CD4-positive, alpha-beta T cell treated with Interleukin-1 beta for 1 hour (primary cell): ENCODE results near the gene IGFBP7.
"Not testable (repeated sequence)": the region's sequence is repeated elsewhere in the genome, so short reads cannot be mapped to it uniquely, and the experiment has no call there.

ENCODE experiments used
- DNase-seq, 2 donors: peaks; one replicate each; pipeline ENCODE4 v3.0.0-alpha.2; 2020 to 2022

Gene IGFBP7

DNA sequence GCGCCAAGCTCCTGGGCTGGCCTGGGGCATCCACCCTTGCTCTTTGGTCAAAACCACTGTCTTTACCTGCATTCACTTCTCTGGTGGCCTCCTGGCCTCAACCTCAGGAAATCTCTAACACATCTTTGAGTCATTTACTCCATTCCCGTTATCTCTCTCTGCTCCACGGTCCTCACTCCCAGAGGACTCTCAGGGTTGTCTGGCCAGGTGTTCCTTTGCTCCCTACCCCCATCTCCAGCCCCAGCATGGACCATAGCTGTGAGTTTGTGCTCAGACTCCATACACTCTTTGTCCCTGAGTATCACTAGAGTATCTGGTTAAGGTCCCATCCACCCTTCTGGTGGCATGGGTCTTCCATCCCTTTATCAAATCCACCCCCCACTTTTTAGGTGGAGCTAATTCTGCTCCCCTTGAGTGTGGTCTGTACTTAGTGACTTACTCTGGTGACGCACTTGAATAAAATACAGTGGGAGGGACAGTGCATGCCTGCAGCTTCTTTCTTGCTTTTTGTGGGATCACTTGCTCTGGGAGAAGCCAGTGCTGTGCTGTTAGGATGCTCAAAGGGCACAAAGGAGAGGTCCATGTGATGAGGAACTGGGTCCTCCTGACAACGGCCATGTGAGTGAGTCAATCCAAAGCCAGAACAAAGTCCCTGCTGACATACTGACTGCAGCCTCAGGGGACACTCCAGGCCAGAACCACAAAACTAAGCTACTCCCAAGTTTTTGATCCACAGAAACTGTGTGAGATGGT is 44.3 kb downstream of the IGFBP7 start:
- no peak for DNase-seq

DNA sequence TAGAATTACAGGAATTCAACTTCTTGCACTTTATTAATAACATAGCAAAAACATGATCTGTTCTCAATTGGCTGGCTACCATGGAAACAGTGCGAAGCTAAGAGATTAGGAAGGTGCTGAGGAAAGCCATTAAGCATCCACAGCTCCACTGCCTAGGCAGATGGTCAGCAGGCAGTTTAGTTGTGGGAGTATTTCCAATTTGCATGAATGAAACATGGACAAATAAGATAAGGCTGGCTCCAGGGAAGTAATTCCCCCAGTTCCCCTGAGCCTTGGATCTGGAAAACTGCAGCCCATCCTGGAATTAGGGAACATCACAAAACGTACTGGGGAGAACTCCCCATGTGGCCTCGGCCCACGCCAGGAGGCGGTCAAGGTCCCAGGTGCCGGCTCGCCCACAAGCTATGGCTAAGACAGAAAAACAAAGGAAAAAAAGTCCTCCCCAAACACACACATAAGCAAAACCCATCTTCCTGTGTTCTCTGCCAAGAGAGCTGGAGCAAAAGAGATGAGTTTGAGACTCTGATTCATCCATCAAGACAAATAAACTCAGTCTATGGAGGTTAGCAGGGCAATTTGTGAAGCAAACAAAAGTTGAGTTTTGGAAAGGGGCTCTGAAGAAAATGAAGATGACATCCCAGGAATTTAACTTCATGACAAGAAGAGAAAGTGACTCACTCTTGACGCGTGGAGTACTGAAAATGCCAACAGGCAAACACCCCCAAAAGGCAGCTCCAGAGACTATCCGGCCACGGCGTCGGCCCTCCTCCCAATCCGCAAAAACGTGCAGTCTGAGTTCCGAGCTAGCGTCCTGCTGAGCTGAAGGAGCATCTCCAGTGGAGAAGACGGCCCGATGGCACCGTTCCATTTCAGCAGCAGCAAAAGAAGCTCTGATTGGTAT is 45.1 kb downstream of the IGFBP7 start:
- no peak for DNase-seq

DNA sequence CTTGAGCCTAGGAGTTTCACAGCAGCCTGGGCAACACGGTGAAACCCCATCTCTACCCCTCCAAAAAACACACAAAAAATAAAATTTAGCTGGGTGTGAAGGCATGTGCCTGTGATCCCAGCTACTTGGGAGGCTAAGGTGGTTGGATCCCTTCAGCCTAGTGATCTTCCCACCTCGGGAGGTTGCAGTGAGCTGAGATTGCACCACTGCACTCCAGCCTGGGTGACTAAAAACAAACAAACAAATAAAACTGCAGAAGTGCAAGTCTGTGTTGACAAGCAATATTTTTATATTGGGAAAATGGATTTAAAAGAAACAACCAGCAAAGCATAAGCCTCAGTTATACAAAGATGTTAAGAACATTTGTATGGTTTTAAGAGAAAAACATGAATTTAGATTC is 46.1 kb downstream of the IGFBP7 start:
- DNase-seq, result no peak

DNA sequence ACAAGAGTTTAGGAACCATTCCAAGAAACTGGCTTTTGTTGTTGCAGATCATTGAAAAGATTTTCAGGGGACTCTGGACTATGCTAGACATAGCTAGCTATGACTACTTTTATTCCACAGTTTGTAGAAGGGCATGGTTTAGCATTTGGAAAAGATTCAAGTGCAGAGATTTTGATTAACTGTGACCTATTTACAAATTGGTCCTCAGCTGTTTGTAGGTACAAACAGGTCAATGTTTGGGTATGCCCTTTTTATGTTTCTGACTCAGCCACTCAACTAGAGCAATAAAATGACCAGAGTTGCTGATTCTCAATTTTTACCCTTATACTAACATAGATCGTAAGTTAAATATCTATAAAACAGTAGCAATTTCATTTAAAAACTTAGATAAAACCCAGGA is 46.7 kb downstream of the IGFBP7 start:
- no peak for DNase-seq

DNA sequence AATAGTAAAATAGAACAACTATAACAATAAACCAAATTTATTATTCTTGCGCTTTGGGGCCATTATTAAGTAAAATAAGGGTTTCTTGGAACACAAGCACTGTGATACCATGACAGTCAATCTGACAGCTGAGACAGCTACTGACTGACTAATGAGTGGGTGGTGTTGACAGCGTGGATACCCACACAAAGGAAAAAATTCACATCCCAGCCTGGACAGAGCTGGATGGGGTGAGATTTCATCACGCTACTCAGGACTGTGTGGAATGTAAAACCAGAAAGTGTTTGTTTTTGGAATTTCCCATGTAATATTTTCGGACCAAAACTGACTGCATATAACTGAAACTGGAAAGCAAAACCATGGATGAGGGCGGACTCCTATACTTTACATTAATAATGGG is 48.8 kb downstream of the IGFBP7 start:
- no peak for DNase-seq

DNA sequence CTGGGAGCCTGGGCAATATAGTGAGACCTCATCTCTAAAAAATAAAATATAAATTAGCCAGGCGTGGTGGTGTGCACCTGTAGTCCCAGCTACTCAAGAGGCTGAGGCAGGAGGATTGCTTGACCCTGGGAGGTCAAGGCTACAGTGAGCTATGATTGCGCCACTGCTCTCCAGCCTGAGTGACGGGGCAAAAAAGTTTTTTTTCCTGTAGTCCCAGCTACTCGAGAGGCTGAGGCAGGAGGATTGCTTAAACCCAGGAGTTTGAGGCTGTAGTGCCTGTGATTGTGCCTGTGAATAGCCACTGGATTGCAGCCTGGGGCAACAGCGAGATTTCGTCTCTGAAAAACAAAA is 49.5 kb downstream of the IGFBP7 start:
- not testable (repeated sequence) for DNase-seq

DNA sequence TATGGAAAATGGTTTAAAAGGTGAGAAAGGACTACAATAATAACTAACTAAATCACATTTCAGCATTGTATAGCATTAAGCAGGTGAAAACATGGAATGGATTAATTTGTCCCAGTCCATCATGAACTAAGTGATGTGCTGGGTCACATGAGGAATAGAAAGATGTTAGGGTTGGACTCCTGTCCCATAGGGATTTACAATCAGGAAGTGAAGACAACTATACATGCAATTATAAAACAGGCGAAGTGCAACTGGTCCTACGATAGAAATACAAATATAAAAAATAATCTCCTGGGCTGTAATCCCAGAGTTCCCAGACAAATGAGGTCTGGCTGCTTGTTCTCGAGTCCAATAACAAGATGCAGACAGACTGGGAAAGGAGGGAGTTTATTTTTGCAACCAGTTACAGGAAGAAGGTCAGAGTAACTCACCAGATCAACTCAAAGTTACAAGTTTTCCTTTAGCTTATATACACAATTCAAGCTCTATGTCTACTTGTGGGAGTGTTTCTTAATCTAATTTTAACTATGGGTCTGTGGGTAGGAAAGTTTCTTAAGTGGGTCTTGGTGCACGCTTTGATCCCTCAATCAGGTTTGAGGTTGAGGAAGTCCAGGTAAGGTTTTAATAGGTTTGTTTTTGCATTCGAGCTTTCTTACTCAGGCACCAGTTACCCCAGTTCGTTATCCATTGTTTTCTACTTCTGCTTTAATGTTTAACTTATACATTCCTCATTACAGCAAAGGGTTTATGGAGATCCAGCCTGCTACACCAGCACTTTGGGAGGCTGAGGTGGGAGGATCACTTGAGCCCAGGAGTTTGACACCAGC is 50.1 kb downstream of the IGFBP7 start:
- DNase-seq, result no peak

DNA sequence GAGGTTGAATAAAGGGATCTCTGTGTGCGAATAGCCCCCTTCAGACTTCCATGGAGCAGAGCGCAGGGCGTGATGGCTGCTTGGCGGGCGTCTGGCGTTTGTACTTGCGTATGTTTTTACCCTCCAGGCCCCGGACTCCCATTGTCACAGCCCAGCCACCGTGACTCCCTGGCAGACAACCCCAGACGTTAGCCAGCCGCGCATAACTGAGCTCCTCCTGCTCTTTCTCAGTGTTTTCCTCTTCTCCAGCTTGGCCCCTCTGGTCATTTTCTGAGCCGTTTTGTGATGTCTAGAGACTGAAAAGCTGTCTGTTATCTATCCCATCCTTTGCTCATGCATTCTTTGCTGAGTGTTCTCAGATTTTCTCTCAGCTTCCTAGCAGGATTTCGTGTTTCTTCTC is 54.3 kb downstream of the IGFBP7 start:
- no peak for DNase-seq

DNA sequence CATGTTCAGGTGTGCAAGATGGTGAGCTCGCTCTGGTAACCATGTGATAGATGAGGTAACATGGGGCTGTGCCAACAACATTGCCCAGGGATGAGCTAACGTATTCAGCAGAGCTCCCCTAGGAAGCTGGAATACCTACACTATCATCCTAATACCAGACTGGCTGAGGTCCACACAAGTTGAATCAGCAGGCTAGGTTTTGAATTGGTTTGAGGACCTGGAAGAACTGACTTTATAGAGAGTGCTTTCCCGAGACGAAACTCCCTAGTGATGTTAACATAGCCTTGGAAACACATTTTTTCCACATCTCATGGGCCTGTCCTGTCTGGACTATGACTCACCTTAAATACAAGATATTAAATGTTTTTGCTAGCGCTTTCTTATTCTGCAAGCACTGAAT is 56.7 kb downstream of the IGFBP7 start:
- no peak for DNase-seq

DNA sequence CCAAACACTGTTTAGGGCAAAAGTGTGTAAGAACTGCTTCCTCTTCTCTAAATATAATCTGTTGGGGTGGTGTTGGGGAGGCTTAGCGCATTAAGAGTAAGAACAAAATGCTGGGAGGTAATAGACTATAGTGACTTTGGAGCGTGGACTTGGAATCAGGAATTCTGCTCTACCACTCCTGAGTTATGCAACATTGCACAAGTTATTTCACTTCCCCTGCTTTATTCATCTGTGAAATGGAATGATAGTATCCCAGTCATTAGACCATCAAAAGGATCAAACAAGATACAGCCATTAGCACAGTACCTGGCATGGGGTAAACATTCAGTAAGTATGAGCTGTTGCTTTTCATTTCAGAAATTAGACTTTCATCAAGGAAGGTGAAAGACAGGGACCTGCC is 58.7 kb downstream of the IGFBP7 start:
- no peak for DNase-seq

DNA sequence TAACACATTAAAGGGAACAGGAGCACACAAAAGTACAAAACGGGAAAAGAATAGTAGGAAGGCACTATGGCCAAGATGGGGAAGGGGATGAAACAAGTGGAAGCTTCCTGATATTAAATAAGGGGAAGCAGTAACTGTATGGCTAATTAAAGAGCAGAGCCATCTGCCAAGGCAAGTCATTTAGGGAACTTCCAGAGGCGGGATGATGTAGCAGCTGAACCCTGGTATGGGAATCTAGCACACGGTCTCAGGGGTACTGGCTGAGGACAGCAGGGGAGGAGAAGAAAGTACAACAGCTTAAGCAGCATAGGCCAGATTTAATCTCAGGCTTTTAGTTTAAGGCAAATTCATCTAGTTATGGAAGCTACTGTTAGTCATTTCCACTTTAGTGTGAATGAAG is 59.1 kb downstream of the IGFBP7 start:
- DNase-seq, result peak in 1 of 2 donors; percentile 20

DNA sequence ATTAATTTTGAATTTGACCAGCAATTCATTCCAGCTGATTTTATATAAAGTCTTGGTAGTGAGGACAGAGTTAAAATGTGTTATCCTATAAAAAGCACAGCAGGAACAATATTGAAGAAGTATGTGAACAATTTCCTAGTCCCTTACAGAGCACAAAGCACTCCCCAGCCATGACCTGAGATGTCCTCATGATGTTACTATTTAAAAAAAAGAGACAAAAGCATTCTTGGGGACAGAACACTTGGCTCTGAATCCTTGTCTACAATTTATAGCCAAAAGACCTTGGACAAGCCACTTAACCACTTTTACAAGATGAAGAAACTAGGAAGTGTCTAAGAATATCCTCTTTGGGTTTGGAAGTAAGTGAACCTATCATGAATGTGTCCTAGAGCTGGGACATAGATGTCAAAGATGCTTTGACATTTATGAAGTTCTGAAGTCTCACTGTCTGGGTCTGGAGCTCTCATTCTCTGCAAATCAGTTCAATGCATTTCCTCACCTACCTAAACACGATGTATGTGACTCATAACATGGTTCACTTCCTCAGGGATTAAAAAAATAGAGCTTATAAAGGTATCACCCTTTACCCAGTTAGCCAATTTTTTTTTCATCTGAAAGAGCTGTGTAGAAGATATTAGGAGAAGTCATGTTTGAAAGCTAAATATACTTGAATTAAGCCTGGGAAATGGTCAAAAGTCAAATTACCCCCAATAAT is 61.4 kb downstream of the IGFBP7 start:
- no peak for DNase-seq

DNA sequence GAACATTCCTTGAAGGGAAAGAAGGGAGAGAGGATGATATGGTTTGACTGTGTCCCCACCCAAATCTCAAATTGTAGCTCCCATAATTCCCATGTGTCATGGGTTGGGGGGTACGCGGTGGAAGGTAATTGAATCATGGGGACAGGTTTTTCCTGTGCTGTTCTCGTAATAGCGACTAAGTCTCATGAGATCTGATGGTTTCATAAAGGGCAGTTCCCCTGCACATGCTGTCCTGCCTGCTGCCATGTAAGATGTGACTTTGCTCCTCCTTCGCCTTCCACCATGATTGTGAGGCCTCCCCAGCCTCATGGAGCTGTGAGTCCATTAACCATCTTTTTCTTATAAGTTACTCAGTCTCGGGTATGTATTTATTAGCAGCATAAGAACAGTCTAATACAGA is 63.1 kb downstream of the IGFBP7 start:
- not testable (repeated sequence) for DNase-seq

DNA sequence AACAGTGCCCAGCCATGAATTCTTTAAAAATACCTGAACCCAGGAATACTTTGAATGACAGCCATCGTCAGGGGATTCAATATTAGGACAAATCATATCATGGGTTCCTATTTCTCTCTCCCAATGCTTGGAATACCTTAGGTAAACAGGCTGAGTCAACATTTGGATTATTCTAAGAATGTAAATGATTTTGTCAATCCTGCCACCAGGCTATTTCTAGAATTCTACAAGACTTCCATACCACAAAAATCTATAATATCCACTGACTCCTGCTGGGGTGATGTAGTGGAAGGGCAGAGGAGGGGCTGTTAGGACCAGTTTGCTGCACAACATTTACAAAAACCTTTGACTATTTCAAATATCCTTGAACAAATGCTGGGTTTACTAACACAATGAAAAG is 65.2 kb downstream of the IGFBP7 start:
- no peak for DNase-seq

DNA sequence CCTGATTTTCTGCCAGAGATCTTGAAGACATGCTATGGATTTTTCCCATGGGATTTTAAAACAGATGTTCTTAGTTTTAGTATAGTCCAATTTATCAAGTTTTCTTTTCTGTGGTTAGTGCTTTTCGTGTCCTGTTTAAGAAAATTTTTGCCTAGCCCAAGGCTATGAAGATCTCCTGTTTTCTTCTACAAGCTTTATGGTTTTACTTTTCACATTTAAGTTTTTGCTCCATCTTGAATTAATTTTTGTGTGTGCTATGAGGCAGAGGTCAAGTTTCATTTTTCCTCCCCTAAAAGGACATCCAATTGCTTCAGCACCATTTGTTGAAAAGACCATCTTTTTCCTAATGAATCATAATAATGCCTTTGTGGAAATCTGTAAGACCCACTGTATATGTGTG is 65.9 kb downstream of the IGFBP7 start:
- DNase-seq, result no peak

DNA sequence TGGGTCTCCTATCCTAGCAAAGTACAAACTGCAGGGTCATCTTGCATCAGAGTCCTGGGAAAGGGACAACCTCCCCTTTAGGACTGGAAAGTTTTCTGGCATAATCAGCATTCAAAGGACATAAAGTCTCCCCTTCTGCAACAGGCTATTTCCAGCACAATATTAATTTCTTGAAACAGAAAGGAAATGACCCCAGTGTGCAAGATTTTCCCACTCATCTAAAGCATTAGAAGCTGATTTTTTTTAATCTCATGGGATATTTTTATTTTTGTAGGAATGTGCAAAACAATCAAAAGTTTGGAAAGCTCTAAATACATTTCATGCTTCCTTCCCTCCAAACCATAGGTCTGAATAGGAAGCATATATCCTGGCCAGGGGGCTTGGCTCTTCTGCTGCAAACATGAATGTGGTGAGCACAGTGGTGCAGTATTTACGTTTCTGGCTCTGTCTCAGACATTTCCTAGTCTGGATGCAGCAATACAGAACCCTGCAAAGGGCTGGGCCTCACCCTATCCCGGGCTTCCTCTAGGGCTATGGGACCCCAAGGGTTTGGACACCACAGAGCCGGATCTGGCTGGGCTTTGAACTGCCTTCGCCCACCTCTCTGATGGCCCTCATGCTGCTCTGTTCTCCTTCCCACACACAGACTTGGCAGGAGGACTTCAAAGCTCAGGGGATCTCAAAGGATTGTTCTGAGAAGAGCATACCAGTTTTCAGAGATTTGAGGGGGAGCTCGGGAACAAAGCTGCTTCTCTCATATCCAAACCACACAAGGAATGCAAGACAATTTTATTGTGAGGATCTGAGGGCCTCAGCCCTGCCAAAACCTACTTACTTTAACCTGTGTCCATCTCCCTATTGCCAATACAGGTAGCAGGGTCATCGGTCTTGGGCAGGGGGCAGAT is 66.6 kb downstream of the IGFBP7 start:
- no peak for DNase-seq

DNA sequence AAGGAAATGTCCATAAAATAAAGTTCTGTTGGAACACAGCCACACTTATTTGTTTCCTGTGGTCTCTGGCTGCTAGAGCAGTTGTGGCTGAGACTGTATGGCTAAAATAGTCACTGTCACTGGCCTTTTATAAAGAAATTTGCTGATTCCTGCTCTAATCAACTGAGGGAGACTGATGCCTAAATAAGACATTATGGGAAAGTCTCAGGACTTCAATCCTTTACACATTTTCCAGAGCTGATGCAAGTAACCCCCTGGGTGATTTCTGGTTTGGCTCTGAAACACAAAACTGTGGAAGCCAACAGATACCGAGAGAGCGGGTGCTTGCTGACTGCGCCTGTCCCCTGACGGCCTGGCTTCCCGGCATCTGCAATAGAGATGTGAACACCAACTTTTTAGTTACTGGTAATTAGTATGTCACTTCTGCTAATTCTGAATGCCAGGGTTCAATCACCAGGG is 67.4 kb downstream of the IGFBP7 start:
- DNase-seq, result no peak

DNA sequence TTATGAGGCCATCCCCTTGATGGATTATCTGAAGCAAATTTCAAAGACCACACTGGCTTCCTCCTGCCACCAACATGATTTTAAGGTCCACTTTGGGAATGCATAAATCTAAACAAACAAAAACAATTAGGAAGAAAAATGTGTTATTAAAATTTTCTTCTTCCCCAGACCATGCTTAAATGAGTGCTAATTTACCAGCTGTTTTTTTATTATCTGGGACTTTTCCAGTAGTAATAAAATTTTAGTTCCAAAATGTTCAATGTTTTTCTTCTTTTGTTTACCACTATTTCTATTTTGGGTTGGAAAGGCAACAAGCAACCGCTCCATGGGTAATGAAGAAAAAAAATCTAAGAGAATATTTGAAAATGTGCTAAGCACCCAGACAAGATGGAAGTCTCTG is 69.2 kb downstream of the IGFBP7 start:
- no peak for DNase-seq

DNA sequence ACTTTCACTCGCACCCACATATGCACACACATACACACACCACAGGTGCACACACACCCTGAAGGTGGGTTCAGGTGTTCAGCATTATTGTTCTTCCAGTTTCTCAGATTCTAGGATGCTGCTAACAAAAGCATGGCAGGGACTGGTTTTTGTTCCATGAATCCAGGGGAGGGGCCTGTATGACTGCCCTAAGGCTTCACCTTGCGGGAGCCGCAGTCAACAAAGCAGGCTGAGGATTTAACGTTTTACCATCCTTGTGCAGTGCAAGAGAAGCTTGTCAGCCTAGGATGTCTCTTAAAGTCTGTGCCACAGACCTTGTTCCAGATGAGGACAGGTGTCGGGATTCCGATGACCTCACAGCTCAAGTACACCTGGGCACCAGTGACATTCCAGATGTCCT is 69.7 kb downstream of the IGFBP7 start:
- no peak for DNase-seq

DNA sequence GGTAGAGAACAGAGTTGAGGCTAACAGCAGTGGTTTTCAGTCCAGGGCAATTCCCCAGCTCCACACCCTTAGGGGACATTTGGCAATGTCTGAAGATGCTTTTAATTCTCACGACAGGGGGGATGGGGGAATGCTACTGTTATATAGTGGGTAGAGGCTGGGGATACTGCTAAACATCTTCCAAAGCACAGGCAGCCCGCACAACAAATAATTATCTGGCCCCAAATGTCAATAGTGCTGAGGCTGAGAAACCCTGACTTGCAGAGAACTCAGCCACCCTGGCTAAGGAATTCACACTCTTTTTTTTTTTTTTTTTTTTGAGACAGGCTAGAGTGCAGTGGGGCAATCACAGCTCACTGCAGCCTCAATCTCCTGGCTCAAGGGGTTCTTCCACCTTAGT is 70.8 kb downstream of the IGFBP7 start:
- DNase-seq, result no peak

DNA sequence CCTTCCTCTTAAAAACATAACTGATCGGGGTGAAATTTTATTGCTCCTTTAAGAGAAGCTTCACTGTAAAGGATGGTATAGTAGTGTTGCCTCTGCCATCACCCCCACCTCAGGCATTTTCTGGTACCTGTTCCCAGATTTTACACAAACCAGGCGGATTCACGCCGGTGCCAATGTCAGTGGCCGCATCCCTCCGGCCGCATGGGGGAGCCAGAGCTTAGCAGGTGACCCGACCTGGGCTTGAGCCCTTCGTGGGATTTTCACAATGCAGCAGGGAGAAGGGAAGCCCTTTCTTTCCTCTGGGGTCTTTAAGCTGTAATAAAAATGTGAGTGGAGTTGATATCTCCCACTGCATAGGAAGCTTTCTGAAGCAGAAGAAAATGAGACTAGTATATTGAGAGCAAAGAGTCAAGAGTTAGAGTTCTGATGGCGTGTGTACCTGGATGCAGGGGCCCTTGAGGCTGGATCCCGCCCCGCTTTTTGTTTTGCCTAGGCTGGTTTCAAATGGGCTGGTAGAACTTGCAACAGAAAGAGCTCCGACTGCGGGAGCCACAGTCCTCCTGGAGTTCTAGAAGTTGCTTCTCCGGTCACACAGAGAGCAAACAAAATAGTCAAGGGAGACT is 72.1 kb downstream of the IGFBP7 start:
- DNase-seq, result peak in 1 of 2 donors; percentile 8
